ENCODE results near the gene IQCK. TPM values are rescaled to one million over a fixed set of nuclear protein-coding genes. Genes with fewer than 3 reads are reported as not detected.

The IQCK gene
- total RNA-seq, 1 donor from 2014 or later: 3.2 TPM

DNA sequence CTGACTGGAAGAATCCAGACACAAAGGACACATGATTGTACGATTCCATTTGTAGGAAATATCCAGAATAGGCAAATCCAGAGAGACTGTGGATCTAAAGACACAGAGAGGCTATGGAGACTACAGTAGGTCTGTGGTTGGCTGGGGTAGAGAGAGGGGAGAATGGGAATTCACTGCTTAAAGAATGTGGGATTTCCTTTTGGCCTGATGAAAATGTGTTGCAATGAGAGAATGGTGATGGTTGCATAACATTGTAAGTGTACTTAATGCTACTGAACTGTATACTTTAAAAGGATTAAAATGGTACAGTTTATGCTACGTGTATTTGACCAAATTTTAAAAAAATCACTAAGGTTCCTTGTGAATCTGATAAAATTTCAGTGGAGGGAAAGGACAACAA, 104.5 kb downstream of the IQCK start:
- no peaks in the 10 kb centered on the region for H3K9me3 Mint-ChIP-seq
- intact Hi-C loops (cut with micrococcal nuclease): no loop called here
- TF ChIP-seq, protein P1, sequence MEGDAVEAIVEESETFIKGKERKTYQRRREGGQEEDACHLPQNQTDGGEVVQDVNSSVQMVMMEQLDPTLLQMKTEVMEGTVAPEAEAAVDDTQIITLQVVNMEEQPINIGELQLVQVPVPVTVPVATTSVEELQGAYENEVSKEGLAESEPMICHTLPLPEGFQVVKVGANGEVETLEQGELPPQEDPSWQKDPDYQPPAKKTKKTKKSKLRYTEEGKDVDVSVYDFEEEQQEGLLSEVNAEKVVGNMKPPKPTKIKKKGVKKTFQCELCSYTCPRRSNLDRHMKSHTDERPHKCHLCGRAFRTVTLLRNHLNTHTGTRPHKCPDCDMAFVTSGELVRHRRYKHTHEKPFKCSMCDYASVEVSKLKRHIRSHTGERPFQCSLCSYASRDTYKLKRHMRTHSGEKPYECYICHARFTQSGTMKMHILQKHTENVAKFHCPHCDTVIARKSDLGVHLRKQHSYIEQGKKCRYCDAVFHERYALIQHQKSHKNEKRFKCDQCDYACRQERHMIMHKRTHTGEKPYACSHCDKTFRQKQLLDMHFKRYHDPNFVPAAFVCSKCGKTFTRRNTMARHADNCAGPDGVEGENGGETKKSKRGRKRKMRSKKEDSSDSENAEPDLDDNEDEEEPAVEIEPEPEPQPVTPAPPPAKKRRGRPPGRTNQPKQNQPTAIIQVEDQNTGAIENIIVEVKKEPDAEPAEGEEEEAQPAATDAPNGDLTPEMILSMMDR (IDR thresholded peaks at IDR 0.05): no peak

DNA sequence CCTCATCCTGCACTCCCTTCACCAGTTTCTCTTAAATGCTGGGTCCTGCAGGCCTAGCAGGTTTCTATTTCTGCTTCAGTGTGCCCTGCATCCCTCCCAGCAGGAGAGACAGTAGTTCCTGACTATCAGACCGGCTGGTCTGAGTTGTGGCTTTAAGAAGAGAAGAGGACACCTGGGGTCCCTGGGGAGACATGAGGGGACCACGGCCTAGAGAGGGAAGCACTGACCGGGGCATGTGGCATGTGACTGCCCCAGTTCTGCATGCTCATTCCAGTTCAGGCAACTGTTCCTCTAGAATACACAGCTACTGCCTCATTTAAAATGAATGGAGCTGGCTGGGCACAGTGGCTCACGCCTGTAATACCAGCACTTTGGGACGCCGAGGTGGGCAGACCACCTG, 105.3 kb downstream of the IQCK start:
- no peaks in the 10 kb centered on the region for H3K36me3 Mint-ChIP-seq (ENCODE audit: low read depth)
- H3K4me3 Mint-ChIP-seq: no peak overlapping the region
- CTCF ChIA-PET: interaction anchor here (0.9 kb wide), 1 partner anchor 365 kb away, joined by 3 read pairs; no protein-coding TSS in a partner anchor
- ATAC-seq (ENCODE audit: low read depth): no peak
- H3K27me3 Mint-ChIP-seq: no peaks in the 10 kb centered on the region
- no peaks in the 10 kb centered on the region for H3K9me3 Mint-ChIP-seq
- DNase-seq: no peak
- TF ChIP-seq, protein P1 (IDR thresholded peaks at IDR 0.05): no peak
- no peak overlapping the region for H3K27ac Mint-ChIP-seq
- intact Hi-C loops (cut with micrococcal nuclease): no loop called here
- POLR2A ChIA-PET: no interaction called here
- no peaks in the 10 kb centered on the region for H3K4me1 Mint-ChIP-seq

More for the DNA sequence above, 104.5 kb downstream of the IQCK start:
- Mint-ChIP-seq H3K27me3 (no peaks in the 10 kb centered on the region), H3K27ac (no peak overlapping the region), H3K4me3 (no peak overlapping the region), H3K36me3 (ENCODE audit: low read depth) (no peaks in the 10 kb centered on the region), H3K4me1 (no peaks in the 10 kb centered on the region)
- POLR2A ChIA-PET: no interaction called here
- no peak for ATAC-seq (ENCODE audit: low read depth)
- no peak for DNase-seq
- CTCF ChIA-PET: interaction anchor here (0.9 kb wide), 1 partner anchor 364 kb away, joined by 3 read pairs; no protein-coding TSS in a partner anchor

DNA sequence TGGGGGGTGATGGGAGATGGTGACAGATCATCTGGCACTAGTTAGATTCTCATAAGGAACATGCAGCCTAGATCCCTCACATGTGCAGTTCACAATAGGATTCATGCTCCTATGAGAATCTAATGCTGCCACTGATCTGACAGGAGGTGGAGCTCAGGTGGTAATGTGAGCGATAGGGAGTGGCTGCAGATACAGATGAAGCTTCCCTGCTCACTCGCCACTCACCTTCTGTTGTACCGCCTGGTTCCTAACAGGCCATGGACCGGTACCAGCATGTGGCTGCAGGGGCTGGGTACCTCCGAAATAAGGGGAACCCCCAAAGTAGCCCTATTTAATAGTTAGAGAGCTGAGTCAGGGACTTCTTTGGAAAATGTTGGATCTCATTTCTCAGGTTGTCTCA, 106.1 kb downstream of the IQCK start:
- intact Hi-C loops (cut with micrococcal nuclease): no loop called here
- ChIA-PET CTCF (no interaction called here), POLR2A (no interaction called here)
- H3K27ac Mint-ChIP-seq: no peak overlapping the region
- ATAC-seq (ENCODE audit: low read depth) (no peak), DNase-seq (no peak)
- H3K4me3 Mint-ChIP-seq: no peak overlapping the region
- H3K36me3 Mint-ChIP-seq (ENCODE audit: low read depth): no peaks in the 10 kb centered on the region
- no peaks in the 10 kb centered on the region for H3K9me3 Mint-ChIP-seq
- H3K27me3 Mint-ChIP-seq: no peaks in the 10 kb centered on the region
- TF ChIP-seq, protein P1 (IDR thresholded peaks at IDR 0.05): no peak
- no peaks in the 10 kb centered on the region for H3K4me1 Mint-ChIP-seq

DNA sequence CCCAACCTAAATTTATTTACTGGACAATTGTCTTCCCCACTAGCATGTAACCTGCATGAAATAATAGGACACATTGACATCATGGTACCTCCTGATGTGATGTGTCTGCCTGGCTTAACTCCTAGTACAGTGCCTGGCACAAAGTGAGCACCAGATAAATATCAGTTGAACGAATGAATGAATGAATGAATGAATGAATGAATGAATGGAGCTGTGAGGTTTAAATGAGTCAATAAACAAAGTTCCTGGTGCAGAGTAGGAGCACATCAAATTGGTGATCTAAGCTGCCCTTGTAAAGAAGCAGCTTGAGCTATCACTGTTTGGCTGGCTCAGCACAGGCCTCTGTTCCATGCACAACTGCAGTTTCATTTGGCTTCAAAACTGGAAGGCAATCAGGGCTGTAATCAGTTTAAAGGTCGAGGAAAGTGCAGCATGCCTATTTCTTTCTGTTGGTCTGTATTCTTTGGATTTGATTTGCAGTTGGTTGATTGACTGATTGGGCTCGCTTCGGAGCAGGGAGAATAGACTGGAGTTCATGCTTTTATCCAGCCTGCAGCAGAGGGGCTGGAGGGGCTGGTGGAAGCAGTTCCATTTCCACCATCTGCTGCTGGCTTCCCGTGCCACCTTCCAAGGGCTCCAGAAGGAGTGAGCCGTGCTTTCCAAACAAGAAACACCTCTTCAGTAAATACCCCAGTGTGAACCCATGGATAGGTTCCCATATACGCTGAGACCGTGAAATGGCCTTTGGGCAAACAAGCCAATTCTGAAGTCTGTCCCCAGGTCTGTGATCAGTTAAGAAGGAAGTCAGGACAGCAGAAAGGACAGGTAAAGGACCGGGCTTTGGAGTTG, 112.0 kb downstream of the IQCK start:
- H3K36me3 Mint-ChIP-seq (ENCODE audit: low read depth): no peaks in the 10 kb centered on the region
- POLR2A ChIA-PET: no interaction called here

DNA sequence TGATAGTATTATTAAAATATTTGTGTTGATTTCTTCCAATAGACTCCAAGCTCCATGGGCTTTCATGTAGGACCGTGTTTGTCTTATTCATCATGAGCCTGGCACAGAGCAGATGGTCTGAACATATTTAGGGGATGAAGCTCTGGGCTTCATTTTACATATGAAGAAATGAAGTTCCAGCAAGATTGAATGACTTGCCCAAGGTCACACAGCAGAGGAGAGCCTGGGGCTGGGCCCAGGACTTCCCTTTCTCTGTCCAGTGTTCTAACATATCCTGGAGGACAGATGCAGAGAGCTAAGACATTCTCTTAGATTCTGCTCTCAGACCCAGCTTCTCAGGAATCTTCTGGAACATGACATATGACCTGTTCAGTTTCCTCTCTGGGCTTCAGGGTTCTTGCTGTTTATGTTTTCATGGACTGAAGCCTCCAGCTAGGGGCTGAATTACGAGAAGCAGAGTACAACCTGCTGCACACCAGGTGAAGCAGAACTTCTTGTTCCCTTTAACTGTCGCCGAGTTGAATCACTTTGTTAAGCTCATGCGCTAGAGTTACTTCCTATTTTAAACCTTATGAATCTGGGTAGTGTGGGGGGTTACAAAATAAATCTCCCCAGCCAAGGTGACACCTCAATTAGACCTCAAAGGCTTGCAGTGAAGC, 113.0 kb downstream of the IQCK start:
- Mint-ChIP-seq H3K36me3 (ENCODE audit: low read depth) (no peaks in the 10 kb centered on the region), H3K9me3 (no peaks in the 10 kb centered on the region), H3K27me3 (no peaks in the 10 kb centered on the region), H3K4me3 (no peak overlapping the region), H3K4me1 (peaks cover 1% of the 10 kb centered on the region), H3K27ac (no peak overlapping the region)
- ATAC-seq (ENCODE audit: low read depth) (no peak), DNase-seq (no peak)
- TF ChIP-seq, protein P1 (IDR thresholded peaks at IDR 0.05): no peak
- POLR2A ChIA-PET: no interaction called here
- intact Hi-C loops (cut with micrococcal nuclease): no loop called here
- CTCF ChIA-PET: no interaction called here

More for the DNA sequence above, 112.0 kb downstream of the IQCK start:
- Mint-ChIP-seq H3K9me3 (no peaks in the 10 kb centered on the region), H3K27me3 (no peaks in the 10 kb centered on the region), H3K4me3 (no peak overlapping the region), H3K27ac (no peak overlapping the region), H3K4me1 (peaks cover 1% of the 10 kb centered on the region)
- intact Hi-C loops (cut with micrococcal nuclease): no loop called here
- CTCF ChIA-PET: no interaction called here
- TF ChIP-seq, protein P1 (IDR thresholded peaks at IDR 0.05): no peak
- no peak for DNase-seq
- no peak for ATAC-seq (ENCODE audit: low read depth)
